CD4-positive, CD25-positive, alpha-beta regulatory T cell (primary cell): ENCODE measurements around the gene RAB20. TPM values are rescaled to one million over a fixed set of nuclear protein-coding genes. Genes with fewer than 3 reads are reported as not detected.
A peak's percentile ranks its signal among the peaks of the same experiment; 100 is the strongest.

ENCODE experiments used
- ATAC-seq, 2 donors: fragments of 150-1000 bp; cut with Tn5 transposase; one replicate each; pipeline ENCODE4 v1.10.0; 2021; ENCODE audit warnings: low read depth in 2 of 2, moderate number of reproducible peaks in 2 of 2, moderate library complexity in 1 of 2
- DNase-seq, 3 donors: peaks; one replicate each; pipeline versions ENCODE4 v3.0.0 to v3.0.0-alpha.2; 2012 to 2022; ENCODE audit warnings: mixed read lengths in 1 of 3
- H3K27ac ChIP-seq: one replicate; pipeline ENCODE4 v1.7.0; 2013; ENCODE audit warnings: mild to moderate bottlenecking, low read length; ENCODE audit not compliant: insufficient read depth, poor library complexity, severe bottlenecking
- H3K27me3 ChIP-seq: one replicate; pipeline ENCODE4 v1.7.0; 2013; ENCODE audit warnings: low read length; ENCODE audit not compliant: control insufficient read depth, insufficient read depth
- H3K36me3 ChIP-seq: one replicate; pipeline ENCODE4 v1.7.0; 2013; ENCODE audit warnings: mild to moderate bottlenecking, low read length, moderate library complexity; ENCODE audit not compliant: control insufficient read depth, insufficient read depth
- H3K4me1 ChIP-seq: 2 replicates; pipeline ENCODE4 v1.7.0; 2013; ENCODE audit warnings: mild to moderate bottlenecking, low read length; ENCODE audit not compliant: insufficient read depth, control insufficient read depth, poor library complexity, severe bottlenecking
- H3K4me3 ChIP-seq: one replicate; pipeline ENCODE4 v1.7.0; 2013; ENCODE audit warnings: low read depth, mild to moderate bottlenecking, low read length, moderate library complexity
- H3K9me3 ChIP-seq, 2 experiments: 1 replicate in 1 of 2; 2 replicates in 1 of 2; pipeline ENCODE4 v1.7.0; 2013; ENCODE audit warnings: low read length in 2 of 2, mild to moderate bottlenecking in 1 of 2, moderate library complexity in 1 of 2; ENCODE audit not compliant: control insufficient read depth in 2 of 2
- H3K27ac Mint-ChIP-seq, 3 donors: one replicate each; pipeline ENCODE4 v1.8.0; 2020 to 2022; ENCODE audit warnings: mild to moderate bottlenecking in 3 of 3, mixed read lengths in 3 of 3, moderate library complexity in 2 of 3
- H3K27me3 Mint-ChIP-seq: one replicate; pipeline ENCODE4 v1.8.0; 2022; ENCODE audit warnings: mild to moderate bottlenecking, mixed read lengths
- H3K36me3 Mint-ChIP-seq: one replicate; pipeline ENCODE4 v1.8.0; 2020; ENCODE audit warnings: mixed read lengths
- H3K4me1 Mint-ChIP-seq, 4 donors: one replicate each; pipeline ENCODE4 v1.8.0; 2020 to 2022; ENCODE audit warnings: mixed read lengths in 4 of 4, mild to moderate bottlenecking in 1 of 4
- H3K4me3 Mint-ChIP-seq, 4 donors: one replicate each; pipeline ENCODE4 v1.8.0; 2020 to 2022; ENCODE audit warnings: mild to moderate bottlenecking in 4 of 4, mixed read lengths in 4 of 4, moderate library complexity in 3 of 4
- H3K9me3 Mint-ChIP-seq, 7 donors: one replicate each; pipeline ENCODE4 v1.8.0; 2020 to 2022; ENCODE audit warnings: mixed read lengths in 7 of 7, mild to moderate bottlenecking in 3 of 7, moderate library complexity in 2 of 7
- polyA plus RNA-seq, 4 donors: library from polyadenylated mRNA; unstranded; fragments of 300-500 nt; fragmentation: Illumina TruSeq; gene quantifications; one replicate each; pipeline ENCODE4 v1.2.3, GENCODE V29; 2021
- total RNA-seq: library from RNA; stranded (reverse); gene quantifications from one replicate; pipeline ENCODE4 v1.2.3, GENCODE V29; 2022

Gene RAB20
- total and polyA plus RNA-seq, 5 donors from 2014 or later = 1.2 to 4.7 (median 2.4) TPM; not detected in 1

DNA sequence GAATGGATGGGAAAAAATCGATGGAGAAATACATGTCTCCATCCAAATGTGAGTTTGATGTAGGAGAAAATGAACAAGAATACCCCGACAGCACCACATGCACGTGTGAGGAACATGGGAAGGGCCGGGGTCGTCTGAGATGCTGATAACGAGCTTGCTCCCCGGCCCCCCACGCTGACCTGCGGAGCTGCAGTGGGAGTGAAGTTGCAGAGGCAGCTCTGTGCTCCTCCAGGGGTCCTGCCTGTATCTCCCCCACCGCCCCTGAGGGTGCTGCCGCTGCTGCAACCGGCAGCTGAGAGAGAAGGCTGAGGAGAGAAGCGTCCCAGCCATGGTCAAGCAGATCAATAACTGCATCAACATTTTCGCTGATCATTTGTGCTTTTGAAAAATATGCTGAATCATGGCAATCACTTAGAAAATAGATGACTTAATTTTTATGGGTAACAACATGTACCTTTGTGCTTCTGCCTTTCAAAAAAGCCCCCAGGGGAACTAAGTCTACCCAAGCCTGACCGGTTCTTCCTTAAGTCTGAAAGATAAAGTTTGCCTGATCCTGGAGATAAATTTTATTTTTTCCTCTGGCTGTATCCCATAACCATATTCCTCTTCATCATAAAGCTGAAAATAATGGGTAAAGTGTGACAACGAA is 35.6 kb upstream of the RAB20 start:
- ATAC-seq = no peak
- Histone ChIP-seq H3K27me3 (peaks cover 4% of the 10 kb centered on the region), H3K36me3 (no peaks in the 10 kb centered on the region), H3K9me3 (no peaks in the 10 kb centered on the region), H3K4me1 (no peaks in the 10 kb centered on the region), H3K4me3 (no peak overlapping the region), H3K27ac (no peak overlapping the region)
- H3K9me3 Mint-ChIP-seq = no peaks in the 10 kb centered on the region
- no peak overlapping the region for H3K4me3 Mint-ChIP-seq
- H3K36me3 Mint-ChIP-seq = no peaks in the 10 kb centered on the region
- H3K4me1 Mint-ChIP-seq = peaks cover 0 to 3% (median 0%) of the 10 kb centered on the region in 4 donors
- H3K27ac Mint-ChIP-seq = no peak overlapping the region
- H3K27me3 Mint-ChIP-seq = peaks cover 11% of the 10 kb centered on the region
- DNase-seq = no peak

DNA sequence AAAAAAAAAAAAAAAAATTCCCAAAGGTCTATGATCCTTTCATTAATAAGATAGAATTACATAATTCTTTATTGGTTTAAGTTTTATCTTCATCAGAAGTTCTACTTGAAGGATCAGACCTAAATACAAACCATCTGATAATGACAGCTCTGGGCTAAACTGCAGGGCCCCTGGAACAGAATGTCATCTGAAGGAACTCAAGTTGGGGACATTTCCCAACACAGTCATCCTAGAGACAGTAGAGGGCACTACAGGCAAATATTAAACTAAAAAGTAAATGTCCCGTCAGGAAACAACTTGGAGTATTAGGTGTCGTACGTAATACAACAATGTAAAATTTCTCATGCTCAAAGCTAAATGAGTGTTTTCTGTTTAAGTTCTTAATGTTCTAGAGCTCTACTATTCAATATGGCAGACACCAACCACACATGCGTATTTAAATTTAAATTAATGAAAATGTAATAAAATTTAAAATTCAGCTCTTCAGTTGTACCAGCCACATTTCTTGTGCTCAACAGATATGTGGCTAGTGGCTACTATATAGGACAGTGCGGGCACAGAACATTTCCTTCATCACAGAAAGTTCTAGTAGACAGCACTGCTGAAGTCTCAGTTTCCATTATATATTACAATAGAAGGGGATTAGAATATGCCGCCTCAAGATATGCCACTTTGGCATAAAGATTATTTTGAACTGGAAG is 32.1 kb upstream of the RAB20 start:
- no peak overlapping the region for H3K4me3 ChIP-seq

DNA sequence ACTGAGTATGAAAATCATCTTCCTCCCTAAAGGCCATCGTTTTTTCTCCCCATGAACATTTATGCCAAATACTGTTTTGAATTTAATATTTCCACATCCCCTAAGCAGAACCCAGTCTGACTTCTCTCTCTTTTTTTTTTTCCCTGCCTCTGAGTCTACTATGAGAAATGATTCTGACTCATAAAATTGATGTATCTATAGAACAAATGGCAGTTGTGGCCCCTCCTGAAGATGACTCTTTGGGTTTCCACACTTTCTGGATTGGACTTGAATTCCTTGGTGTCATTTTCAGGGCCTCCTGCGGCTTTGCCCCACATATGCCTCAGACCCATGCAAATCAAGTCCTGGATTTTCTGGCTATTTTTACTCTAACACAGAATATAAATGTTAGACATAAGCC is 31.1 kb upstream of the RAB20 start:
- Histone ChIP-seq H3K9me3 (no peaks in the 10 kb centered on the region), H3K4me3 (no peak overlapping the region), H3K27ac (no peak overlapping the region), H3K27me3 (no peaks in the 10 kb centered on the region), H3K36me3 (no peaks in the 10 kb centered on the region), H3K4me1 (no peaks in the 10 kb centered on the region)
- peaks cover 0 to 3% (median 0%) of the 10 kb centered on the region in 4 donors for H3K4me1 Mint-ChIP-seq
- peaks cover 27% of the 10 kb centered on the region for H3K27me3 Mint-ChIP-seq
- no peak for DNase-seq
- no peak overlapping the region for H3K4me3 Mint-ChIP-seq
- H3K36me3 Mint-ChIP-seq = no peaks in the 10 kb centered on the region
- no peak for ATAC-seq
- no peak overlapping the region for H3K27ac Mint-ChIP-seq
- H3K9me3 Mint-ChIP-seq = no peaks in the 10 kb centered on the region

More for the DNA sequence above, 32.1 kb upstream of the RAB20 start:
- no peaks in the 10 kb centered on the region for H3K9me3 ChIP-seq
- H3K36me3 Mint-ChIP-seq = no peaks in the 10 kb centered on the region
- no peaks in the 10 kb centered on the region for H3K27me3 ChIP-seq
- H3K9me3 Mint-ChIP-seq = no peaks in the 10 kb centered on the region
- H3K27me3 Mint-ChIP-seq = peaks cover 21% of the 10 kb centered on the region
- DNase-seq (peak in 2 of 3 donors; percentile 25 to 63), ATAC-seq (no peak)
- no peak overlapping the region for H3K4me3 Mint-ChIP-seq
- no peaks in the 10 kb centered on the region for H3K4me1 ChIP-seq
- H3K27ac ChIP-seq = no peak overlapping the region
- H3K4me1 Mint-ChIP-seq = peaks cover 0 to 3% (median 0%) of the 10 kb centered on the region in 4 donors
- no peaks in the 10 kb centered on the region for H3K36me3 ChIP-seq
- H3K27ac Mint-ChIP-seq = no peak overlapping the region

GRCh38 chr13:110590577-110590976 is 29.1 kb upstream of the RAB20 start:
- ATAC-seq (no peak), DNase-seq (no peak)
- Histone ChIP-seq H3K36me3 (no peaks in the 10 kb centered on the region), H3K27me3 (no peaks in the 10 kb centered on the region), H3K4me1 (no peaks in the 10 kb centered on the region), H3K4me3 (no peak overlapping the region), H3K9me3 (no peaks in the 10 kb centered on the region), H3K27ac (no peak overlapping the region)
- no peak overlapping the region for H3K4me3 Mint-ChIP-seq
- no peak overlapping the region for H3K27ac Mint-ChIP-seq
- H3K4me1 Mint-ChIP-seq = peaks cover 0 to 3% (median 0%) of the 10 kb centered on the region in 4 donors
- peaks cover 27% of the 10 kb centered on the region for H3K27me3 Mint-ChIP-seq
- no peaks in the 10 kb centered on the region for H3K36me3 Mint-ChIP-seq
- no peaks in the 10 kb centered on the region for H3K9me3 Mint-ChIP-seq

GRCh38 chr13:110589793-110590390 is 28.4 kb upstream of the RAB20 start:
- Histone ChIP-seq H3K27ac (no peak overlapping the region), H3K27me3 (no peaks in the 10 kb centered on the region), H3K4me1 (no peaks in the 10 kb centered on the region), H3K36me3 (no peaks in the 10 kb centered on the region), H3K9me3 (no peaks in the 10 kb centered on the region), H3K4me3 (no peak overlapping the region)
- H3K36me3 Mint-ChIP-seq = no peaks in the 10 kb centered on the region
- H3K27ac Mint-ChIP-seq = no peak overlapping the region
- DNase-seq (no peak), ATAC-seq (no peak)
- no peaks in the 10 kb centered on the region for H3K9me3 Mint-ChIP-seq
- no peak overlapping the region for H3K4me3 Mint-ChIP-seq
- peaks cover 0 to 3% (median 0%) of the 10 kb centered on the region in 4 donors for H3K4me1 Mint-ChIP-seq
- H3K27me3 Mint-ChIP-seq = peaks cover 27% of the 10 kb centered on the region

DNA sequence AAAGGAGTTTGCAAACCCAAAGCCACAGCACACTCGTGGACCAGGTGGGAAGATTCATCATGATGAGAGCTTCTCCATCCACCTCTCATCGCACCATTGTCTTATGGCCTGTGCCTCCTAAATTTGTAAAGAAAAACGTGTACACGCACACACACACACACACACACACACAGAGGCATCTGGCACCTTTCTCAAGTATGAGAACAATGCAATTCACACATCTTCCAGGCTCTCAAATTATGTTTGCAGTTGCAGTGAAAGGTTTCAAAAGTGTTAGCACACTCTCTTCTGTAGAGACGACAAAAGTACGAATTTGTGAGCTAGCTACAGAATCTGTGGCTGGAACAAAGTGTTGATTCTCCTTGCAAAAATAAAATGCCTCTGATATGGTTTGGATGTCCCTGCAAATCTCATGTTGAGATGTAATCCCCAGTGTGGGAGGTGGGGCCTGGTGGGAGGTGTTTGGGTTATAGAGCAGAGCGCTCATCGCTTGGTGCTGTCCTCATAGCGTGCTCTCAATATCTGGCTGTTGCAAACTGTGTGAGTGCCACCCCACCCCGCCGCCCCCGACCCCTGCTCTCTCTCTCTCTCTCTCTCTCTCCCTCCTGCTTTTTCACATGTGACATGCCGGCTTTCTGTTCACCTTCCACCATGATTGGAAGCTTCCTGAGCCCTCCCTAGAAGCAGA is 21.8 kb upstream of the RAB20 start:
- H3K4me1 ChIP-seq = no peaks in the 10 kb centered on the region
- no peak overlapping the region for H3K4me3 ChIP-seq
- no peak overlapping the region for H3K4me3 Mint-ChIP-seq
- H3K36me3 ChIP-seq = no peaks in the 10 kb centered on the region
- no peaks in the 10 kb centered on the region for H3K9me3 ChIP-seq
- H3K27ac ChIP-seq = no peak overlapping the region
- H3K9me3 Mint-ChIP-seq = peaks cover 0 to 3% (median 0%) of the 10 kb centered on the region in 7 donors
- DNase-seq = no peak
- peaks cover 4% of the 10 kb centered on the region for H3K27me3 ChIP-seq
- no peaks in the 10 kb centered on the region for H3K36me3 Mint-ChIP-seq
- no peak overlapping the region for H3K27ac Mint-ChIP-seq
- peaks cover 10% of the 10 kb centered on the region for H3K27me3 Mint-ChIP-seq
- H3K4me1 Mint-ChIP-seq = no peaks in the 10 kb centered on the region
- no peak for ATAC-seq

GRCh38 chr13:110582421-110582954 is 21.0 kb upstream of the RAB20 start:
- Mint-ChIP-seq H3K4me3 (no peak overlapping the region), H3K27ac (no peak overlapping the region), H3K27me3 (peaks cover 5% of the 10 kb centered on the region), H3K4me1 (no peaks in the 10 kb centered on the region), H3K36me3 (no peaks in the 10 kb centered on the region), H3K9me3 (peaks cover 0 to 3% (median 0%) of the 10 kb centered on the region in 7 donors)
- DNase-seq = no peak
- Histone ChIP-seq H3K4me1 (no peaks in the 10 kb centered on the region), H3K27ac (no peak overlapping the region), H3K36me3 (no peaks in the 10 kb centered on the region), H3K9me3 (no peaks in the 10 kb centered on the region), H3K4me3 (no peak overlapping the region), H3K27me3 (peaks cover 4% of the 10 kb centered on the region)
- no peak for ATAC-seq
